GM06990 (cell line): ENCODE results near the gene MTHFD1L.
"Not testable (repeated sequence)": the region's sequence is repeated elsewhere in the genome, so short reads cannot be mapped to it uniquely, and the experiment has no call there.

Source experiments
- DNase-seq: peaks from one replicate; pipeline ENCODE4 v3.0.0-alpha.2; 2011; ENCODE audit not compliant: insufficient read length; ENCODE audit errors: extremely low read depth
- H3K27me3 ChIP-seq: replicated peaks from 2 replicates; pipeline ENCODE4 v1.6.0; 2011; ENCODE audit warnings: low read length; ENCODE audit not compliant: control insufficient read depth, insufficient read depth
- H3K36me3 ChIP-seq: 2 replicates; pipeline ENCODE4 v1.5.1; 2011; ENCODE audit warnings: low read length; ENCODE audit not compliant: control insufficient read depth, insufficient read depth
- H3K4me3 ChIP-seq: replicated peaks from 2 replicates; pipeline ENCODE4 v1.5.1; 2011; ENCODE audit warnings: low read depth, mild to moderate bottlenecking, control low read depth, low read length
- CTCF ChIP-seq: IDR thresholded peaks from 2 replicates; pipeline ENCODE4 v1.5.1; 2011; ENCODE audit warnings: low read length, control low read depth, mild to moderate bottlenecking, inconsistent platforms; ENCODE audit not compliant: insufficient read depth, poor library complexity, severe bottlenecking

MTHFD1L gene

GRCh38 chr6:151082079-151082478 lies 216.6 kb downstream of the MTHFD1L start:
- Histone ChIP-seq H3K4me3 (no peak overlapping the region), H3K27me3 (no peaks in the 10 kb centered on the region), H3K36me3 (no peaks in the 10 kb centered on the region; the same call in 1 of the 2 replicates)
- no peak for DNase-seq
- TF ChIP-seq CTCF, result no peak

DNA sequence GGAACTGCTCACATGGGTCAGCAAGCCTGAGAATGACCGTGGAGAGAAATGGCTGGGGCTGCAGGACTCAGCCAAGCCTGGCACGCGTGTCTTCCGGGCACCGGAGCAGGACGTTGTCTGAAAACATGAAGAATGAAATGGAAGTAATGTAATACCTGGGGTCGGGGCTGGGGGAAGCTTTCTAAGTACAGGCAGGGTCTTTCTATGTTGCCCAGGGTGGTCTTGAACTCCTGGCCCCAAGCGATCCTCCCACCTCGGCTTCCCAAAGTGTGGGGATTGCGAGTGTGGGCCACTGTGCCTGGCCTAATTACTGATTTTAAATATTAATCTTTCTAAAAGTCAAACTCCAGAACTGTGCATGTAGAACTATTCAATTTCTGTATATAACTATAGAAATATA lies 218.8 kb downstream of the MTHFD1L start:
- TF ChIP-seq CTCF, result no peak
- Histone ChIP-seq H3K36me3 (no peaks in the 10 kb centered on the region; the same call in 1 of the 2 replicates), H3K27me3 (no peaks in the 10 kb centered on the region), H3K4me3 (no peak overlapping the region)
- DNase-seq, result no peak

DNA sequence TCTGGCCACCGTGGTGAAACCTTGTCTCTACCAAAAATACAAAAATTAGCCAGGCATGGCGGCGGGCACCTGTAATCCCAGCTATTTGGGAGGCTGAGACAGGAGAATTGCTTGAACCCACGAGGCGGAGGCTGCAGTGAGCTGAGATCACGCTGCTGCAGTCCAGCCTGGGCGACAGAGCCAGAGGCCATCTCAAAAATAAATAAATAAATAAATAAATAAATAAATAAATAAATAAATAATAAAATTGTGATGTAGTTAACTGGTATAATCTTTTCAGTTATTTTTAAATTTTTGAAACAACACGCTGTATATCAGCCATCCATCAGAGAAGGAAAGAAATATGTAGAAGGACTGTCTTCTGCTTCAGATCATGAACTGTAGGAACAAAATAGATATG lies 221.6 kb downstream of the MTHFD1L start:
- not testable (repeated sequence) for H3K4me3 ChIP-seq, DNase-seq, H3K36me3 ChIP-seq, H3K27me3 ChIP-seq

- Histone ChIP-seq H3K4me3 (no peak overlapping the region), H3K36me3 (peaks cover 4% of the 10 kb centered on the region; the same call in 1 of the 2 replicates), H3K27me3 (no peaks in the 10 kb centered on the region)
- no peak for TF ChIP-seq CTCF
- DNase-seq, result no peak
Measured at GRCh38 chr6:151087861-151088598, 222.5 kb downstream of the MTHFD1L start.

GRCh38 chr6:151088599-151088935 lies 223.1 kb downstream of the MTHFD1L start:
- Histone ChIP-seq H3K27me3 (no peaks in the 10 kb centered on the region), H3K36me3 (peaks cover 5% of the 10 kb centered on the region; the same call in 1 of the 2 replicates), H3K4me3 (no peak overlapping the region)
- TF ChIP-seq CTCF, result no peak
- no peak for DNase-seq

GRCh38 chr6:151088963-151089362 lies 223.5 kb downstream of the MTHFD1L start:
- Histone ChIP-seq H3K4me3 (no peak overlapping the region), H3K36me3 (peaks cover 8% of the 10 kb centered on the region), H3K27me3 (no peaks in the 10 kb centered on the region)
- no peak for DNase-seq
- TF ChIP-seq CTCF, result no peak
